HG03342 (cell line): Measurements from ENCODE around the gene DQX1.
"Not testable (repeated sequence)": the region's sequence is repeated elsewhere in the genome, so short reads cannot be mapped to it uniquely, and the experiment has no call there.

Experiments
- ATAC-seq: cut with Tn5 transposase; IDR thresholded peaks from one replicate; pipeline ENCODE4 v1.9.1; 2021; ENCODE audit warnings: mild to moderate bottlenecking, moderate library complexity; ENCODE audit not compliant: unreplicated experiment

Gene DQX1

GRCh38 chr2:74470742-74471141, 55.3 kb downstream of the DQX1 start:
- ATAC-seq: not testable (repeated sequence)
